ENCODE results near the gene CDT1. TPM values are rescaled to one million over a fixed set of nuclear protein-coding genes. Genes with fewer than 3 reads are reported as not detected.
A peak's percentile ranks its signal among the peaks of the same experiment; 100 is the strongest.

CDT1 gene
- total RNA-seq (2014; rRNA removed; shearing (Covaris generic)): 32.8 and 36.6 TPM in 2 replicates

GRCh38 chr16:88803264-88803987, at the start of gene CDT1:
Gene CDT1 (plus strand): TSS chr16:88803789. CDS start chr16:88803832, 43 bp downstream.
- in situ Hi-C loops (cut with HindIII; ENCODE audit: low sequenced_read_pairs): no loop called here
- peak; percentile 75 for DNase-seq (ENCODE audit: low spot score)

GRCh38 chr16:88754109-88754911, 49.3 kb upstream of the CDT1 start:
- in situ Hi-C loops (cut with HindIII; ENCODE audit: low sequenced_read_pairs): loop anchor here (5.0 to 10.0 kb wide), 2 partner anchors 33 to 80 kb away; partner anchors contain the start of gene PIEZO1
- no peak for DNase-seq (ENCODE audit: low spot score)

GRCh38 chr16:88754912-88755744, 48.5 kb upstream of the CDT1 start:
- in situ Hi-C loops (cut with HindIII; ENCODE audit: low sequenced_read_pairs): loop anchor here (5.0 to 10.0 kb wide), 2 partner anchors 32 to 80 kb away; partner anchors contain the start of gene PIEZO1
- DNase-seq (ENCODE audit: low spot score): no peak

DNA sequence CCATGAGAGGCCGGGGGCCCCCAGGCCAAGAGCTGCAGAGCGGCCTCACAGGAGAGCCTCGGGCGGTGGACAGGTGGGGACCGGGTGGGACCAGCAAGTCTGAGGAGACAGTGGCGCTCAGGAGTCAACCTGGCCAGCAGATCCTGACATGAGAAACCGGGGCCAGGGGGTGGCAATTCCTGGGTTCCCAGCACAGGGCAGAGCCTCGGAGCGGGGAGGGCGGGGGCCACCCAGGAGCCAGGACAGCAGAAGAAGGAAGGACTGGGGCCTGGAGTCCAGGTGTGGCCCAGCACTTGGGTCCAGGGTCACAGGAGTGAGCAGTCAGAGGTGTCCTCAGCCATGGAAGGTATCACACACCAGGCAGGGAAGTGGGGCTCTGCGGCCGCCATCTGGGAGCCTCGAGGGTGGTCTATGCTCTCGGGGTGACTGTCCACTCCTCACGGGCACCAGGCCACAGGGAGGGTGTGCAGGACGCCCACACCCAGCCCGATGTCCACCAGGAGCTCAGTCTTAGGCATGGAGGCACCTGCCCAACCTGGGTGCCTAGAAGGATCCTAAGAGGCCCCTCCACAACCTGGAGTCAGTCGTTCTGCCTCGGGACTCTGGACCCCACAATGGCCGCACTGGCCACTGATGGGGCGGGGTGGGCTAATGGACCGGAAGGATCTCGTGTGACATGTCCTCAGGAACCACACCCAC, 47.7 kb upstream of the CDT1 start:
- DNase-seq (ENCODE audit: low spot score): no peak
- in situ Hi-C loops (cut with HindIII; ENCODE audit: low sequenced_read_pairs): loop anchor here (10.0 kb wide), 1 partner anchor 81 kb away; no protein-coding TSS in a partner anchor

DNA sequence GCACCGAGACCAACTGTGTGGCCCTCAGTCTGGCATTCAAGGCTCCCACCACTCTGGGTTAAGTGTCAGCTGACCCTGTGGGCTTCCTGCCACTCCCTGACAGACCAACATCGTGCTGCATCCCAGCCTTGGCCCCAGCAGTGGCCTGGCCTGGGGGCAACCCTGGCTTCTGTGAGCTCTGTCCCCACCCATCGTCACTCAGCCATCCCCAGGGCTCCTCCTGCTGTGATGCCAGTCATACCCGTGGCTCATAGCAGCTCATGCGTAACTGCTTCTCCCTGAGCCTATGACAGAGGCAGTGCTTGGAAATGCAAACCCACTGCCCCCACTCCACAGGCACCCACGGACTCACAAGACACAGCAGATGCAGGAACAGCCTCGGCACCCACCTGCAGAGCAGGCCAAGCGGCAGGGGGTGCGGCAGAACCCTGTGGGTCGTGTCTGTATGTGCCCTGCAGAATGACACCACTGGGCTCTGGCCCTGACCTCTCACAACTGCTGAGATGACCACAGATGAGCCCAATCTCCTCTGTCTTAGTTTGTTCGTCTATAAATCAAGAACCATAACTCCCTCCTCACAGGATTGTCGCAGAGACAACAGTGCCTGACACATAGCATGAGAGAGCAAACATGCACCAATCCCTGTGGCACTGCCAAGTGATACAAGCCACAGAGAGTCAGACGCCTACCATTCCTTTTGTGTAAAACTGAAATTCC, 45.2 kb upstream of the CDT1 start:
- in situ Hi-C loops (cut with HindIII; ENCODE audit: low sequenced_read_pairs): loop anchor here (10.0 kb wide), 1 partner anchor 84 kb away; no protein-coding TSS in a partner anchor
- no peak for DNase-seq (ENCODE audit: low spot score)

DNA sequence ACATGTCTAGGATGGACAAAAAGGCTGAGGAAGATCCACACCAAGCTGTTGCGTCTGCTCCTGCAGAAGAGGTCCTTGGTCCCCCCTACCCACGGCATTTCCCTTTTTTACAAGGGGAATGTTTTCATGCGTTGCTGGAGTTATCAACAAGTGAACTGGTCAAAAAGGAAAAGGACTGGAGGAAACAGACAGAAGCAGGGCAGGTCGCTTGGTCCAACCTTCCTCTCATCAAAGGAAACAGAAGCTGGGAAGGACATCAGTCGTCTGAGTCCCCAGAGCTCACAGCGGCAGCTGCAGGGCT, 44.7 kb upstream of the CDT1 start:
- no peak for DNase-seq (ENCODE audit: low spot score)
- in situ Hi-C loops (cut with HindIII; ENCODE audit: low sequenced_read_pairs): loop anchor here (10.0 kb wide), 1 partner anchor 84 kb away; no protein-coding TSS in a partner anchor

DNA sequence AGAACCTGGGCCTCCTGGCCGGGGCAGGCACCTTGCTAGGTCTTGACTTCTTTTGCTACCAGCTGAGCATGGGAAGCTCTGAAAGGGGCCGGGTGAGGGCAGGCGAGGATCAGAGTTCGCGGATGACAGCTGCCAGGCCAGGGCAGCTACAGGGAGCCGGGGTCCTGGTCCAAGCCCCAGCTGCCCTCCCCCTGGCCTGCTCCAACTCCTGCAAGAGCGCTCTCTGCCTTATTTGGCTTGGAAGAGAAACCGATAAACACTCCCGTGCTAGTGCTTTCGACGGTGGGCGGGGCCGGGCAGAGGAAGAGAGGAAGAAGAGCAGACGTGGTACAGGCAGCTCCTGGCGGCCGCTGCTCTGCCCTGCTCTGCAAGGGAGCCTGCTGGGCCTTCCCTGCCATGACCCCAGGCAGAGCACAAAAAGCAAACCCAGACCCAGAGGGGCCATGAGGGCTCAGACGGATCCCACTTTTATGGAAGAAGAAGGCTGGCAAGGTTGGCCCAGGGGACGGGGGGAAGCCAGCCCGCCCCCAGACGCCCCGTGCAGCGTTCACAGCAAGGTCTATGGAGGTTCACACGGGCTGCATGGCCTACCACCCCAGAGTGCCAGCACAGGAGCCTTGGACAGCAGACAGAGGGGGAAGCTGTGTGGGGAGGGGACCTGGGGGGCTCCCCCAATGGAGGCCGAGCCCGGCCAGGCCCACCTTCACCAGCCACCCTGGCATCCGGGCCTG, 44.2 kb upstream of the CDT1 start:
- in situ Hi-C loops (cut with HindIII; ENCODE audit: low sequenced_read_pairs): loop anchor here (10.0 kb wide), 1 partner anchor 85 kb away; no protein-coding TSS in a partner anchor
- no peak for DNase-seq (ENCODE audit: low spot score)

DNA sequence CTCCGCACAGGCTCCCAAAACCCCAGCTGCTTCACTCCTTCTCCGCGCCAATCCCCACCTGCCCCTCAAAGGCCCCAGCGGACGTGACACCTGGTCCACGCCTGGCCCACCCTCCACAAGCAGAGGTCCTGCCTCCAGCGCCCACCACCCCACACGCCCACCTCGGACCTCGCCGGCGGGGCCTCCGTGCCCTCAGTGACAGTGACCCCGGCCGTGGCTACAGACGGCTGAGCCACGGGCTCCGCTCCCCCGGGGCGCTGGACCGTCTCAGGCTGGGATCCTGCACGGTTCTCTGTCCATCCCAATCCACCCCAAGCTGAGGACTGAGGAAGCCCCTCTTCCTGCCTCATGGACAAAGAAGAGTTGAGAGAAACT, 43.6 kb upstream of the CDT1 start:
- in situ Hi-C loops (cut with HindIII; ENCODE audit: low sequenced_read_pairs): loop anchor here (10.0 kb wide), 1 partner anchor 85 kb away; no protein-coding TSS in a partner anchor
- DNase-seq (ENCODE audit: low spot score): no peak

DNA sequence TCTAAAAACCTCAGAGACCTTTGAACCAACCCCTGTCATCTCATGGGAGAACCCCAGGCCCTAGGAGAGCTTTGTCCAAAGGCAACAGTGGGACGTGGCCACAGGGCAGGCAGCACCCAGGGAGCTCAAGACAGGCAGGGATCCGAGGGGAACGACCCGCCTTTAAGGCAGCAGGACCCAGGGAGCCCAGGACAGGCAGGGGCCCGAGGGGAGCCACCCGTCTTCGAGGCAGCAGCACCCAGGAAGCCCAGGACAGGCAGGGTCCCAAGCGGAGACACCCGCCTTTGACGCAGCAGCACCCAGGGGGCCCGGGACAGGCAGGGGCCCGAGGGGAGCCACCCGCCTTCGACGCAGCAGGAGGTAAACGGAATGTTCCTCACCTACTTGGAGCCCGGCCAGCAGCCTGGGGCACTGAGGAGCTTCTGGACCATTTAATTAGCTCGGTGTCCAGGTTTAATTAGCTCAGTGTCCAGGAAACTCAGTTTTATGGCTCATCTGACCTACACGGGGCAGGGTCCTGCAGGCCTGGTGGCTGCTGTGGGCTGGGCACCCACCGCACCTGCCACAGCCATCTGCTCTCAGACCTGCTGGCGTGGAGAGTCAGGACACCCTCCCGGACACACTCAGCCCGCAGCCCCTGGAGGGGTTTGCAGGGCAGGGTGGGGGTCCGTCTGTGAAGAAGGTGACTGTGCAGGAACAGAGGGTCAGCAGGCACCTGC, 43.0 kb upstream of the CDT1 start:
- in situ Hi-C loops (cut with HindIII; ENCODE audit: low sequenced_read_pairs): no loop called here
- no peak for DNase-seq (ENCODE audit: low spot score)

DNA sequence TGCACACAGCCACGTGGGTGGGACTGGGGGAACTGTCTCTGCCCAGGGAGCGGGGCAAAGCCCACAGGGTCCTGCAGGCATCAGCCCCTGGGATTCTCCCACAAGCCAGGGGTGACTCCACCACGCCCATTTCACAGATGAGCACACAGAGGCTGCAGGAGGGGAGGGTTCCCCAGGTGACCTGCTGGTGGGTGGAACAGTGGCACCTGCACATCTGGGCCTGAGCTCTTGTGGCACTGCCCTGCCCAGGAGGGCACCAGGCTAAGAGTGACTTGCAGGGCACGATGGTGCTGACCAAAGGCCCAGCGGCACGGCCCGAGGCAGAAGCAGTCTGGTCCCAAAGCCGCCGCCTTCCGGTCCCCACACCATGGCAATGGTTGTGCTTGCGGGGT, 42.5 kb upstream of the CDT1 start:
- DNase-seq (ENCODE audit: low spot score): no peak

GRCh38 chr16:88761830-88762229, 41.8 kb upstream of the CDT1 start:
- DNase-seq (ENCODE audit: low spot score): no peak
- in situ Hi-C loops (cut with HindIII; ENCODE audit: low sequenced_read_pairs): no loop called here

More for the DNA sequence above, 42.5 kb upstream of the CDT1 start:
- in situ Hi-C loops (cut with HindIII; ENCODE audit: low sequenced_read_pairs): no loop called here

DNA sequence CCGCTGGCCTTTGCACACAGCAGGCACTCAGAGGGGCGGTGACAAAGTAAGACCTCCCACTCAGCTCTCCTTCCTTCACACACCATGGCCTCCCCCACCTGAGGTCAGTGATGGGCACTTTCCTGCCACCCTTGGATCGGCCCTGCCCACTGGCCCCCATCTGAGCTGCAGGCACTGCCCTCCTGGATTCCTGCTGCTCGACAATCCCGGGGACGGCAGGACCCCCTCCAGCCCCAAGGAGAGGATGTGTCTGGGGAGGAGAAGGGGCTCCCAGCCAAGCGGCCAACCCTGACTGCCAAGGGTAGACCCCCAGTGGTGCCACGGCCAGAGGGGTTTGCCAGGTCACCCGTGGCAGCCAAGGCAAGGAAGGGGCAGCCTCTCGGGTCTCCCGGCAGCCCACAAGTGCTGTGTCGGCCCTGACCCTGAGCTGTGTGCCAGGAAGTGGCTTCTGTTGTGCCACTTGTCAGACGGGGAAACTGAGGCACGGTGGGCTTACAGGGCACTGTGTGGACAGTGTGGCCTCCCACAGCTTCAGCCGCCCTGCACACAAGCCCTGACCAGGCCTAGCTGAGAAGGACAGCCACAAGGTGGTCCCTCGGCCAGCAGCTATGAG, 41.2 kb upstream of the CDT1 start:
- no peak for DNase-seq (ENCODE audit: low spot score)
- in situ Hi-C loops (cut with HindIII; ENCODE audit: low sequenced_read_pairs): no loop called here

GRCh38 chr16:88762941-88763340, 40.6 kb upstream of the CDT1 start:
- in situ Hi-C loops (cut with HindIII; ENCODE audit: low sequenced_read_pairs): no loop called here
- no peak for DNase-seq (ENCODE audit: low spot score)

DNA sequence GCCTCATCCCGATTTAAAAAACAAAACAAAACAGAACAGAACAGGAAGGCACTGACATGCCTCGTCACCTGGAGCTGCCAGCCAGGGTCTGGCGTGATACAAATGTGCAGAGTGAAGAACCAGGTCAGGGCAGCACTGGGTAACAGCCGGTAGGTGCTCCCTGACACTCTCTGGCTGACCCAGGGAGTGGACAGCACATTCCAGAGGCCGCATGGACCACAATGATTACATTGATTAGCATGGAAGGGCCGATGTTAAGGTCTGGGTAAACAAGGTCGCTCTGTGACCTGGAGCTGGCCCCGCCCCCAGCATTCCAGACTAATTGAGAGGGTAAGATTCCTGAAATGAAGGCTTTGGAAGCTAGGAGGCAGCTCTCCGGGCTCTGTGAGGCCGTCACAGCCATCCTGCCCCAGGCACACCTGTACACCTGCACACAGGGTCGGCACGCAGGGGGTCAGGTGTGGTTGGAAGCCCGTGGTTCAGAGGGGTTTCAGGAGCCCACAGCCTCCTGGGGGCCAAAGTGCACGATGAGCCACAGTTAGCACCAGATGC, 40.0 kb upstream of the CDT1 start:
- DNase-seq (ENCODE audit: low spot score): peak; percentile 43
- in situ Hi-C loops (cut with HindIII; ENCODE audit: low sequenced_read_pairs): no loop called here

DNA sequence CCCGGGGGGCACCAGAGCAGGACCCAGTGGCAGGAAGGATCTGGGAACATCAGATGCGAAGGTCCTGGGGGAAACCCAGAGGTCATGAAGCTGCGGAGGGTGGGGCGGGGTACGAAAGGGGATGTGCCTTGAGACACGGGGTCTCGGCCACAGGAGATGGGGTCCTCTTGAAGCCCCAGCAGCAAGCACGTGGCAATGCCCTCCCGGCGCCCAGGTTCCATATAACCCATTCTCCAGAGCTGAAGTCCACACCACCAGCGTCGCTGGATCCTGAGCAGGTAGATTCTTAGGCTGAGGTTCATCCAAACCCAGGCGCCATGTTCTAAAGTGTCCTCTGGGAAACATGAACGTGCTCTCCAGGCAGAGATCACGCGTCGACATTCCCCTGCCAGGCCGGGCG, 39.5 kb upstream of the CDT1 start:
- no peak for DNase-seq (ENCODE audit: low spot score)
- in situ Hi-C loops (cut with HindIII; ENCODE audit: low sequenced_read_pairs): no loop called here

DNA sequence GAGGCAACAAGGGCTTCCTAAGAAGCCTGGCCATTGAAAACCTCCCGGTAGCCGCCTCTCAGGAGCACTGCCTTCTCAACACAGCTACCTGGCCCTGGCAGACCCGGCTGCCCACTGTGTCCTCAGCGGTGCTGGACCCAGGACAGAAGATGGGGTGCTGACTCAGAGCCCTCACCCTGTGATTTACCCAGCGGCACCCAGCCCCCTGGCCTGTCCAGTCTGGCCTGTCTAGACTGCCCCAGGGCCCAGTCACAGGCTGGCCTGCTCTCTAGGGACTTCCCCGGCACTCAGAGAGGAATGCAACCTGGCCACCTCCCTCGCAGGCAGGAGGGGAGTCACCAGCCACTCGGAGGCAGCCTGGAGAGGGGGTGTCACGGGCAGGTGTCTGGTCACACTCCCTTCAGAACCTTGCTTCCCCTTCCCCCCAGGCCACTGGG, 38.7 kb upstream of the CDT1 start:
- in situ Hi-C loops (cut with HindIII; ENCODE audit: low sequenced_read_pairs): no loop called here
- DNase-seq (ENCODE audit: low spot score): no peak

Measured in G401 (cell line).